Neural cell (in vitro differentiated cells): ENCODE results near the gene TMBIM6. TPM values are rescaled to one million over a fixed set of nuclear protein-coding genes. Genes with fewer than 3 reads are reported as not detected.

Source experiments
- H2AFZ ChIP-seq: fragments of 200-600, 300-800 bp; sonication (generic), shearing (Covaris generic); 2 replicates; pipeline ENCODE4 v1.6.0; 2014; ENCODE audit warnings: low read depth, mild to moderate bottlenecking, antibody characterized with exemption, low read length, moderate library complexity
- H3F3A ChIP-seq: fragments of 200-600 bp; shearing (Covaris generic); 2 replicates; pipeline ENCODE4 v1.6.1; 2016; ENCODE audit warnings: mild to moderate bottlenecking, moderate library complexity, mixed read lengths, antibody characterized with exemption, low read length; ENCODE audit not compliant: insufficient read depth, poor library complexity, severe bottlenecking
- H3K27ac ChIP-seq: fragments of 200-600, 300-800 bp; sonication (generic), shearing (Covaris generic); 2 replicates; pipeline ENCODE4 v1.5.1; 2014; ENCODE audit warnings: mild to moderate bottlenecking, low read length, moderate library complexity
- H3K27me3 ChIP-seq: fragments of 300-800, 200-600 bp; sonication (generic), shearing (Covaris generic); 2 replicates; pipeline ENCODE4 v1.6.0; 2014; ENCODE audit warnings: mild to moderate bottlenecking, low read depth, low read length, moderate library complexity; ENCODE audit not compliant: insufficient read depth
- H3K36me3 ChIP-seq: fragments of 300-800, 200-600 bp; sonication (generic), shearing (Covaris generic); 2 replicates; pipeline ENCODE4 v1.5.1; 2014; ENCODE audit warnings: mild to moderate bottlenecking, antibody characterized with exemption, low read length, moderate library complexity; ENCODE audit not compliant: insufficient read depth
- H3K4me2 ChIP-seq: fragments of 300-800, 200-600 bp; sonication (generic), shearing (Covaris generic); 2 replicates; pipeline ENCODE4 v1.6.0; 2014; ENCODE audit warnings: mild to moderate bottlenecking, low read length
- H3K4me3 ChIP-seq: fragments of 300-800, 200-600 bp; sonication (generic), shearing (Covaris generic); 2 replicates; pipeline ENCODE4 v1.5.1; 2014; ENCODE audit warnings: mild to moderate bottlenecking, low read length, moderate library complexity
- H3K79me2 ChIP-seq: fragments of 200-600 bp; shearing (Covaris generic); replicated peaks from 2 replicates; pipeline ENCODE4 v1.6.0; 2014; ENCODE audit warnings: mild to moderate bottlenecking, low read length, moderate library complexity; ENCODE audit not compliant: insufficient read depth
- H3K9ac ChIP-seq: fragments of 300-800, 200-600 bp; sonication (generic), shearing (Covaris generic); 2 replicates; pipeline ENCODE4 v1.6.1; 2016; ENCODE audit warnings: mild to moderate bottlenecking, low read length, mixed read lengths
- H3K9me2 ChIP-seq: fragments of 200-600 bp; shearing (Covaris generic); 2 replicates; pipeline ENCODE4 v1.6.1; 2016; ENCODE audit warnings: mild to moderate bottlenecking, low read length, mixed read lengths; ENCODE audit not compliant: insufficient read depth
- H3K9me3 ChIP-seq: fragments of 200-600, 300-800 bp; sonication (generic), shearing (Covaris generic); 2 replicates; pipeline ENCODE4 v1.6.1; 2016; ENCODE audit warnings: mild to moderate bottlenecking, mixed run types, low read length, moderate library complexity, mixed read lengths
- H4K20me1 ChIP-seq: fragments of 200-600 bp; shearing (Covaris generic); 2 replicates; pipeline ENCODE4 v1.6.1; 2016; ENCODE audit warnings: mild to moderate bottlenecking, mixed run types; ENCODE audit not compliant: insufficient read depth
- CTCF ChIP-seq: fragments of 450-650 bp; IDR thresholded peaks from 2 replicates; pipeline ENCODE4 v1.5.1; 2014; ENCODE audit warnings: antibody characterized with exemption, mild to moderate bottlenecking, moderate library complexity; ENCODE audit not compliant: poor library complexity, severe bottlenecking
- EP300 ChIP-seq: fragments of 450-650 bp; conservative IDR thresholded peaks from 2 replicates; pipeline ENCODE4 v1.6.1; 2014; ENCODE audit warnings: antibody characterized with exemption, mild to moderate bottlenecking, moderate library complexity; ENCODE audit not compliant: poor library complexity, severe bottlenecking
- EZH2 ChIP-seq: fragments of 200-600, 300-800 bp; shearing (Covaris generic), sonication (generic); IDR thresholded peaks from 2 replicates; pipeline ENCODE4 v1.6.1; 2014; ENCODE audit warnings: antibody characterized with exemption, low read length, borderline replicate concordance, mild to moderate bottlenecking; ENCODE audit not compliant: insufficient read depth, poor library complexity, severe bottlenecking
- MXI1 ChIP-seq: fragments of 450-650 bp; conservative IDR thresholded peaks from 2 replicates; pipeline ENCODE4 v1.6.1; 2014; ENCODE audit warnings: antibody characterized with exemption, mild to moderate bottlenecking; ENCODE audit not compliant: poor library complexity, severe bottlenecking
- POLR2AphosphoS5 ChIP-seq: IDR thresholded peaks from 2 replicates; pipeline ENCODE4 v1.6.1; 2012
- RAD21 ChIP-seq: fragments of 450-650 bp; conservative IDR thresholded peaks from 2 replicates; pipeline ENCODE4 v1.6.1; 2014; ENCODE audit warnings: antibody characterized with exemption, mild to moderate bottlenecking, moderate library complexity
- REST ChIP-seq: IDR thresholded peaks from 2 replicates; pipeline ENCODE4 v1.6.1; 2012; ENCODE audit warnings: borderline replicate concordance
- SMC3 ChIP-seq: fragments of 450-650 bp; conservative IDR thresholded peaks from 2 replicates; pipeline ENCODE4 v1.6.1; 2014; ENCODE audit warnings: antibody characterized with exemption, mild to moderate bottlenecking, moderate library complexity; ENCODE audit not compliant: poor library complexity
- TAF1 ChIP-seq: IDR thresholded peaks from 2 replicates; pipeline ENCODE4 v1.6.1; 2012; ENCODE audit warnings: low read depth
- polyA plus RNA-seq: library from polyadenylated mRNA; depleted of rRNA; stranded (reverse); fragments of >200 nt; gene quantifications from 2 replicates; pipeline ENCODE4 v1.2.3, GENCODE V29; 2014

TMBIM6 gene
- polyA plus RNA-seq, 1 donor from 2014 or later: 308 TPM

DNA sequence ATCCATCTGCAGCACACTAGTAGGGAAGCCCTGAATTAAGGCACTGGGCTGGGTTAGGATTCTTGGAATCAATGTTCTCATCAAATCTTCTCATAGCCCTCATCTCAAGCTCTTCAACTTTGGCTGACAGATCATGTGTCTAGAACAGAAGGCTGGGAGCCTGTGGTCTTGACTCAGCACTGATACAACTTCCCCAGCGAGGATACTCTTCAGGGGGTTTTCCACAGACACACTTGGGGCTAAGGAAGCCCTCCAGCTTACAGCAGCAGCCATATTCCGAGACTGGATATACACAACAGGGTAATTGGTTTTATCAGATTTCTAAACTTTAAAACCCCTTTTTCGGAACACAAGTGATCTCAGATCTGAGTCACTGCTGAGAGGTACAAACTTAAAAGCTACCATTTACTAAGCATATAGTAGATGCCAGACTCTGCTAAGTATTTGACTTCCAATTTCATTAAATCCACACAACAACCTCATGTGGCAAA lies 37.7 kb upstream of the TMBIM6 start:
- H3K79me2 ChIP-seq: peaks cover 14% of the 10 kb centered on the region
- no peak overlapping the region for H3K27ac ChIP-seq
- H3K9me3 ChIP-seq: no peaks in the 10 kb centered on the region
- no peak overlapping the region for H2AFZ ChIP-seq
- no peaks in the 10 kb centered on the region for H3F3A ChIP-seq
- no peak overlapping the region for H3K9ac ChIP-seq
- H4K20me1 ChIP-seq: no peaks in the 10 kb centered on the region
- H3K4me2 ChIP-seq: no peak overlapping the region
- no peaks in the 10 kb centered on the region for H3K9me2 ChIP-seq
- H3K36me3 ChIP-seq: no peaks in the 10 kb centered on the region
- TF ChIP-seq TAF1 (no peak), EZH2 (no peak), MXI1 (no peak), POLR2AphosphoS5 (no peak), EP300 (no peak), RAD21 (no peak), REST (no peak), CTCF (no peak), SMC3 (no peak)
- H3K4me3 ChIP-seq: no peak overlapping the region
- no peaks in the 10 kb centered on the region for H3K27me3 ChIP-seq

DNA sequence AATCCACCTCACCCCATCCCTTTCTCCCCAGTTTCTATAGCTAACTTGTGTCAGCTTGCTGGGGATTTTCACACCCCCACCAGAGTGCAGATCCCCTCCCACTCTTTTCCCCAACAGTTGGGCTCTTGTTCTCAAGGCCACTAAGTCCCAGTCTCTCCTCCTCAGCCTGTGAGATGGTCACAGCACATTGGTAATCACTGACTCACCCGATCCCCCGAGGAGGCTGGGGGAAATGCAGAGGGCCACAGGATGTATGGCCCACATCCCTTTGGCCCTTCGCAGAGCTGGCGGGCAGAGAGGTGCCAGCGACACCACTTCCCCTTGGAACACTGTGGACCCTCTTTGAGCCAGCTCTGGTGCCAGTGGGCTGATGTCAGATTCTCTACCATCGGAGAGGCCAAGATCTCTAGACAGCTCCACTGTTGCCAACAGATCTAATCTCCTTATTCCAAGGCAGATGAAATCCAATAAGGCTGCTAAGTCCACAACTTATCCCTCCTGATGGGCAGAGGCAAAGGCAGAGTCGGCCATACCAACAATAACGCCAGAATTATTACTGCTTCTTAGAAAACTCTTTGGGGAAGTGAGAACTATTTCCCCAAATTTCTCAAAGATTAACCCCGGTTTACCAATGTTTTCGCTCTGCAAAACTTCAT lies 35.8 kb upstream of the TMBIM6 start:
- no peaks in the 10 kb centered on the region for H3F3A ChIP-seq
- H3K36me3 ChIP-seq: no peaks in the 10 kb centered on the region
- H3K79me2 ChIP-seq: peaks cover 14% of the 10 kb centered on the region
- H3K9ac ChIP-seq: peak overlapping the region; percentile 77
- no peaks in the 10 kb centered on the region for H3K9me2 ChIP-seq
- H3K27me3 ChIP-seq: peaks cover 7% of the 10 kb centered on the region
- H4K20me1 ChIP-seq: no peaks in the 10 kb centered on the region
- H3K4me3 ChIP-seq: peak overlapping the region; percentile 89
- no peaks in the 10 kb centered on the region for H3K9me3 ChIP-seq
- H2AFZ ChIP-seq: no peak overlapping the region
- TF ChIP-seq SMC3: no peak
- TF ChIP-seq TAF1: no peak
- no peak for TF ChIP-seq EP300
- no peak for TF ChIP-seq POLR2AphosphoS5
- no peak for TF ChIP-seq CTCF
- no peak for TF ChIP-seq MXI1
- no peak for TF ChIP-seq EZH2
- no peak for TF ChIP-seq REST
- TF ChIP-seq RAD21: no peak
- peak overlapping the region; percentile 76 for H3K4me2 ChIP-seq
- no peak overlapping the region for H3K27ac ChIP-seq
